HCT116 (cell line): ENCODE measurements around the gene SPG21. TPM values are rescaled to one million over a fixed set of nuclear protein-coding genes. Genes with fewer than 3 reads are reported as not detected.

Experiments
- ATAC-seq: fragments of 200-7000 bp; cut with Tn5 transposase; 2 replicates; pipeline ENCODE4 v1.9.1; 2020; ENCODE audit warnings: mild to moderate bottlenecking, moderate library complexity
- BruUV-seq: library from RNA; stranded (reverse); fragments of 400-500 nt; replicated peaks from 2 replicates; lab custom pipeline; 2021; lab: Mats Ljungman, UMichigan
- CTCF ChIA-PET: fragments of 300-600 bp; sonication (Branson Sonifier 250); formaldehyde crosslinking; loops from one replicate; lab custom pipeline; 2021; ENCODE audit warnings: antibody characterized with exemption; lab: Charles Lee
- POLR2A ChIA-PET: fragments of 300-600, 350-600 bp; sonication (Branson Sonifier 250); formaldehyde crosslinking; loops from one replicate; lab custom pipeline; 2021; ENCODE audit warnings: antibody characterized with exemption; lab: Charles Lee
- RAD21 ChIA-PET, 2 experiments: fragments of 300-600 bp; sonication (Branson Sonifier 250); formaldehyde crosslinking; loops; one replicate each; lab custom pipeline; 2023; ENCODE audit warnings: low total read pairs in 2 of 2; ENCODE audit not compliant: uncharacterized antibody in 2 of 2, unreplicated experiment in 2 of 2, low non-redundant PET in 1 of 2; lab: Charles Lee
- DNase-seq: peaks from one replicate; pipeline ENCODE4 v3.0.0-alpha.2; 2010; ENCODE audit warnings: low read depth, low spot score
- H2AFZ ChIP-seq: fragments of 200-600 bp; shearing (Covaris generic), sonication (generic); 2 replicates; pipeline ENCODE4 v1.6.1; 2017; ENCODE audit warnings: low read depth, mixed run types, mixed read lengths, antibody characterized with exemption, low read length; ENCODE audit not compliant: poor library complexity, severe bottlenecking
- H3K27ac ChIP-seq: 2 replicates; pipeline ENCODE4 v1.5.1; 2012; ENCODE audit warnings: low read depth, low read length
- H3K27me3 ChIP-seq: fragments of 200-600 bp; sonication (generic); 2 replicates; pipeline ENCODE4 v1.6.1; 2016; ENCODE audit warnings: mixed run types, low read length, mixed read lengths; ENCODE audit not compliant: insufficient read depth
- H3K36me3 ChIP-seq, 2 experiments: fragments of 200-500 bp in 1 of 2; fragments of 200-600 bp in 1 of 2; sonication (Bioruptor generic) in 1 of 2; sonication (generic) in 1 of 2; 2 replicates each; pipeline versions ENCODE4 v1.5.1 to v1.6.1; 2014 to 2016; ENCODE audit warnings: low read length in 2 of 2, inconsistent platforms in 1 of 2, mixed read lengths in 1 of 2, mixed run types in 1 of 2; ENCODE audit not compliant: insufficient read depth in 2 of 2, control insufficient read depth in 1 of 2
- H3K4me1 ChIP-seq, 2 experiments: fragments of 200-600 bp in 1 of 2; sonication (generic) in 1 of 2; 2 replicates each; pipeline versions ENCODE4 v1.5.1 to v1.6.1; 2012 to 2017; ENCODE audit warnings: low read length in 2 of 2, inconsistent platforms in 1 of 2, mild to moderate bottlenecking in 1 of 2, mixed read lengths in 1 of 2, mixed run types in 1 of 2, moderate library complexity in 1 of 2; ENCODE audit not compliant: insufficient read depth in 2 of 2, control insufficient read depth in 1 of 2
- H3K4me2 ChIP-seq: fragments of 200-600 bp; sonication (generic); 2 replicates; pipeline ENCODE4 v1.6.1; 2017; ENCODE audit warnings: mixed run types, low read length, mixed read lengths
- H3K4me3 ChIP-seq, 2 experiments: fragments of 200-600 bp in 1 of 2; sonication (generic) in 1 of 2; replicated peaks in 1 of 2; 2 replicates each; pipeline ENCODE4 v1.5.1; 2011 to 2016; ENCODE audit warnings: low read length in 2 of 2, control low read depth in 1 of 2, low read depth in 1 of 2, mild to moderate bottlenecking in 1 of 2, mixed read lengths in 1 of 2, mixed run types in 1 of 2
- H3K79me2 ChIP-seq: fragments of 200-600 bp; sonication (generic); 2 replicates; pipeline ENCODE4 v1.6.1; 2017; ENCODE audit warnings: mild to moderate bottlenecking, mixed run types, low read length, moderate library complexity, mixed read lengths; ENCODE audit not compliant: insufficient read depth
- H3K9ac ChIP-seq: fragments of 200-600 bp; sonication (generic); 2 replicates; pipeline ENCODE4 v1.6.1; 2016; ENCODE audit warnings: low read length, mixed read lengths
- H3K9me2 ChIP-seq: fragments of 200-600 bp; sonication (generic), shearing (Covaris generic); 2 replicates; pipeline ENCODE4 v1.6.1; 2017; ENCODE audit warnings: mixed run types, mild to moderate bottlenecking, moderate library complexity; ENCODE audit not compliant: insufficient read depth
- H3K9me3 ChIP-seq, 2 experiments: fragments of 200-500 bp in 1 of 2; fragments of 200-600 bp in 1 of 2; sonication (Bioruptor generic) in 1 of 2; sonication (generic) in 1 of 2; 2 replicates each; pipeline ENCODE4 v1.6.1; 2014 to 2017; ENCODE audit warnings: low read length in 2 of 2, mixed read lengths in 2 of 2, inconsistent platforms in 1 of 2, low read depth in 1 of 2, mild to moderate bottlenecking in 1 of 2, mixed run types in 1 of 2, moderate library complexity in 1 of 2; ENCODE audit not compliant: control insufficient read depth in 1 of 2, insufficient read depth in 1 of 2
- H4K20me1 ChIP-seq: fragments of 200-600 bp; sonication (generic), shearing (Covaris generic); 2 replicates; pipeline ENCODE4 v1.6.1; 2017; ENCODE audit warnings: mixed run types, mild to moderate bottlenecking, moderate library complexity; ENCODE audit not compliant: insufficient read depth
- CBX3 ChIP-seq: IDR thresholded peaks from 2 replicates; pipeline ENCODE4 v1.6.1; 2012; ENCODE audit warnings: low read depth
- CTCF ChIP-seq, 3 experiments: fragments of 200-600 bp in 1 of 3; sonication (generic) in 1 of 3; IDR thresholded peaks in 2 of 3; conservative IDR thresholded peaks in 1 of 3; 2 replicates each; pipeline ENCODE4 v1.5.1; 2012 to 2017; ENCODE audit warnings: low read depth in 2 of 3, low read length in 2 of 3, antibody characterized with exemption in 1 of 3, borderline replicate concordance in 1 of 3, control low read depth in 1 of 3, mild to moderate bottlenecking in 1 of 3, mixed read lengths in 1 of 3, mixed run types in 1 of 3, moderate library complexity in 1 of 3; ENCODE audit not compliant: insufficient read depth in 1 of 3
- FOSL1 ChIP-seq: IDR thresholded peaks from 2 replicates; pipeline ENCODE4 v1.6.1; 2012; ENCODE audit warnings: low read depth
- MAX ChIP-seq: IDR thresholded peaks from 2 replicates; pipeline ENCODE4 v1.6.1; 2012
- RAD21 ChIP-seq: IDR thresholded peaks from 2 replicates; pipeline ENCODE4 v1.6.1; 2012; ENCODE audit warnings: low read depth, mild to moderate bottlenecking
- SRF ChIP-seq: IDR thresholded peaks from 2 replicates; pipeline ENCODE4 v1.6.1; 2012; ENCODE audit warnings: low read depth
- YY1 ChIP-seq: IDR thresholded peaks from 2 replicates; pipeline ENCODE4 v1.6.1; 2011; ENCODE audit warnings: low read length, low read depth, moderate library complexity, mild to moderate bottlenecking; ENCODE audit not compliant: insufficient replicate concordance; ENCODE audit errors: extremely low read depth
- intact Hi-C: fragments of 100-400 bp; cut with micrococcal nuclease; formaldehyde crosslinking; loops from 2 replicates; pipeline ENCODE4 v1.10.0; 2022
- total RNA-seq: library from RNA; stranded (reverse); gene quantifications from one replicate; pipeline ENCODE4 v1.2.1, GENCODE V29; 2021; ENCODE audit not compliant: unreplicated experiment

The SPG21 gene
- total RNA-seq, 1 experiment from 2014 or later, result 72.7 TPM

- ChIA-PET POLR2A (interaction anchor here (0.7 to 2.4 kb wide), 2 partner anchors 15 to 270 kb away, joined by 4 to 9 read pairs; partner anchors contain the start of gene RNU5B-1), RAD21 (interaction anchor here in 1 of 2 experiments (1.2 kb wide), 1 partner anchor 67 kb away, joined by 4 read pairs; no protein-coding TSS in a partner anchor), CTCF (interaction anchor here (1.7 to 1.8 kb wide), 2 partner anchors 151 to 263 kb away, joined by 4 to 7 read pairs; partner anchors contain the start of gene CLPX)
- Histone ChIP-seq H3K9me3 (no peaks in the 10 kb centered on the region), H3K9me2 (no peaks in the 10 kb centered on the region), H3K4me2 (no peak overlapping the region), H3K4me1 (peaks cover 0 to 19% of the 10 kb centered on the region in 2 experiments; a peak in 3 of 4 replicates), H4K20me1 (no peaks in the 10 kb centered on the region), H2AFZ (no peak overlapping the region), H3K27ac (no peak overlapping the region), H3K36me3 (no peaks in the 10 kb centered on the region), H3K4me3 (no peak overlapping the region), H3K27me3 (no peaks in the 10 kb centered on the region), H3K79me2 (no peaks in the 10 kb centered on the region), H3K9ac (no peak overlapping the region)
- intact Hi-C loops, result loop anchor here (5.0 kb wide), 1 partner anchor 153 kb away; the partner anchor contains the start of gene CLPX
- no TSS peak for BruUV-seq
- ATAC-seq (no peak), DNase-seq (no peak)
- no peak for TF ChIP-seq YY1
These were observed 45.0 kb upstream of the SPG21 start for GRCh38 chr15:65034719-65035118.

DNA sequence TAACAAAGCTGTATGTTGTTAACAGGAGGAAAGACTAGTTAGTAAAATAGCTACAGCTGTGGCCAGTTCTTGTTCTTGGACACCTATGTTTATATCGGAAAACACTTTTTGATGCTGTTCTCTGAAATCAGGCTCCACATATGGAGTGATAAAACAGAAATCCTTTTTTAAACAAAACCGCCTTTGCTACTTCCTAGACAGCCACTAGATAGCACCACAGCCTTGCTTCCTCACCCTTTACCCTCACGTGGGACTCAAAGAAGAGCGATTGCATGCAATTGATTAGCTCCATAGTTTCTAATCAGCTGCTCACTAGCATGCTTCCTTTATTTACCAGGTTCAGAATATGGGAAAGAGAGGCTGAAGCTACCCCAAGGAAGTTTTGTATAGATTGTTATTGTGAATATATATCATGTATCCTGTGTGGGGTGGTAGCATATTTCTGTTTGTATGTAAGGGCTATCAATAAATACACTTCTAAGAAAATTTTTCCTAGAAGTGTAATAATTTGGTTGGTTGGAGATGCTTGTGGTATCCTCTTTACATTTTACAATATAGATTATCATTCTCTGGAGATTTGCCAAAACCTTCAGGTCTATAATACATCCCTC lies 44.0 kb upstream of the SPG21 start:
- no peak overlapping the region for H3K9ac ChIP-seq
- ChIA-PET RAD21 (interaction anchor here in 1 of 2 experiments (1.0 to 1.2 kb wide), 2 partner anchors 68 to 271 kb away, joined by 3 to 4 read pairs; partner anchors contain the start of gene RNU5B-1), POLR2A (interaction anchor here (2.4 kb wide), 1 partner anchor 271 kb away, joined by 9 read pairs; the partner anchor contains the start of gene RNU5B-1)

More for the DNA sequence above, 44.0 kb upstream of the SPG21 start:
- Histone ChIP-seq H3K4me2 (peak overlapping the region; percentile 57), H3K9me2 (no peaks in the 10 kb centered on the region), H3K4me3 (no peak overlapping the region), H3K27ac (no peak overlapping the region), H3K4me1 (peaks cover 0 to 19% of the 10 kb centered on the region in 2 experiments; a peak in 3 of 4 replicates), H3K9me3 (no peaks in the 10 kb centered on the region)
- intact Hi-C loops, result loop anchor here (1.0 to 5.0 kb wide), 8 partner anchors 21 to 352 kb away; partner anchors contain the start of genes CLPX, PIF1 and RNU5B-1
- CTCF ChIA-PET, result interaction anchor here (0.6 to 1.8 kb wide), 12 partner anchors 18 to 264 kb away, joined by 3 to 13 read pairs (median 4); partner anchors contain the start of genes CLPX and PARP16
- TF ChIP-seq MAX (0 out of 2 replicates have a peak, but pooled peaks have one; percentile 11), FOSL1 (no peak), CTCF (IDR thresholded peaks at IDR 0.05 in 2 of 3, conservative IDR thresholded peaks at IDR 0.05 in 1 of 3; ENCODE audit: borderline replicate concordance in 1 of 3, insufficient read depth in 1 of 3, low read depth in 2 of 3, low read length in 2 of 3) (peak; percentile 48 to 57 (median 54); a peak in 4 of 6 replicates), CBX3 (no peak), SRF (no peak), RAD21 (peak; percentile 75)
- TF ChIP-seq, all 23 proteins: peak for 3
- Histone ChIP-seq H3K27me3 (no peaks in the 10 kb centered on the region), H3K36me3 (no peaks in the 10 kb centered on the region), H4K20me1 (no peaks in the 10 kb centered on the region), H3K79me2 (peaks cover 4% of the 10 kb centered on the region), H2AFZ (peak overlapping the region; percentile 96)
- DNase-seq (peak; percentile 31), ATAC-seq (peak; percentile 43)
- BruUV-seq, result no TSS peak
